ENCODE measurements around the gene DENND1A.

- TF ChIP-seq CTCF (IDR thresholded peaks at IDR 0.05) (no peak), POLR2A (IDR thresholded peaks at IDR 0.05) (no peak), POLR2AphosphoS5 (IDR thresholded peaks at IDR 0.05) (no peak)
Observed at GRCh38 chr9:123753016-123753415, 176.9 kb downstream of the DENND1A start.
